Testis (tissue), 3 donors: ENCODE measurements around the gene EFCAB11. TPM values are rescaled to one million over a fixed set of nuclear protein-coding genes. Genes with fewer than 3 reads are reported as not detected.

Experiments used
- DNase-seq: peaks from one replicate; pipeline ENCODE4 v3.0.0-alpha.2; 2019
- H3K27ac ChIP-seq, 2 donors: fragments of 200-600 bp; sonication (generic); one replicate each; pipeline ENCODE4 v1.5.1; 2019
- H3K27me3 ChIP-seq: fragments of 200-600 bp; sonication (generic); one replicate; pipeline ENCODE4 v1.5.1; 2019
- H3K36me3 ChIP-seq: fragments of 200-600 bp; sonication (generic); one replicate; pipeline ENCODE4 v1.5.1; 2017; ENCODE audit warnings: low read depth; ENCODE audit errors: missing control alignments
- H3K4me1 ChIP-seq: fragments of 200-600 bp; sonication (generic); one replicate; pipeline ENCODE4 v1.5.1; 2019
- H3K4me3 ChIP-seq, 2 donors: fragments of 200-600 bp; sonication (generic); one replicate each; pipeline ENCODE4 v1.5.1; 2017 to 2019
- H3K9me3 ChIP-seq: fragments of 200-600 bp; sonication (generic); one replicate; pipeline ENCODE4 v1.5.1; 2017
- CTCF ChIP-seq, 3 experiments: fragments of 450-650 bp in 2 of 3; fragments of 200-600 bp in 1 of 3; sonication (generic) in 1 of 3; IDR thresholded peaks; one replicate each; pipeline ENCODE4 v1.5.1; 2016 to 2019; ENCODE audit warnings: antibody characterized with exemption in 3 of 3, mild to moderate bottlenecking in 2 of 3, moderate library complexity in 1 of 3
- POLR2A ChIP-seq: fragments of 450-650 bp; IDR thresholded peaks from one replicate; pipeline ENCODE4 v1.6.1; 2017; ENCODE audit warnings: antibody characterized with exemption, mild to moderate bottlenecking, moderate library complexity
- WGBS, 2 donors: methylation state at CpG; one replicate each; pipeline ENCODE4 v1.1.5; 2018; 5-methylcytosine and 5-hydroxymethylcytosine counted together
- intact Hi-C: fragments of 100-400 bp; cut with DNase I; formaldehyde crosslinking; loops from one replicate; pipeline ENCODE4 v1.15.1; 2023; ENCODE audit warnings: low total_unique reads
- polyA plus RNA-seq: library from polyadenylated mRNA; stranded (reverse); fragments of 350-450 nt; fragmentation: Illumina TruSeq; extraction: RNeasy Lipid Tissue Mini Kit (QIAGEN cat#74804); gene quantifications from one replicate; pipeline ENCODE4 v1.2.3, GENCODE V29; 2014; ENCODE audit warnings: low read depth, low replicate concordance; ENCODE audit not compliant: insufficient read depth
- total RNA-seq, 2 donors: library from RNA; depleted of rRNA; stranded (reverse); fragments of >200 nt; gene quantifications; one replicate each; pipeline ENCODE4 v1.2.3, GENCODE V29; 2016

EFCAB11 gene
- total and polyA plus RNA-seq, 3 donors from 2014 or later: 30.5 to 78.3 (median 50.6) TPM

- no peak for DNase-seq
- no peaks in the 10 kb centered on the region for H3K9me3 ChIP-seq
Observed at GRCh38 chr14:89805501-89805900, 149.0 kb downstream of the EFCAB11 start.

GRCh38 chr14:89803542-89803941 lies 151.0 kb downstream of the EFCAB11 start:
- WGBS, 2 donors: 93 to 96% methylated on average over 5 of the region's 5 CpGs
- intact Hi-C loops: no loop called here
- TF ChIP-seq POLR2A: no peak
- TF ChIP-seq CTCF (IDR thresholded peaks at IDR 0.05): no peak

More at GRCh38 chr14:89805501-89805900, 149.0 kb downstream of the EFCAB11 start:
- Histone ChIP-seq H3K27ac (no peak overlapping the region), H3K4me3 (no peak overlapping the region), H3K27me3 (no peaks in the 10 kb centered on the region), H3K4me1 (no peaks in the 10 kb centered on the region), H3K36me3 (no peaks in the 10 kb centered on the region)
- 91 to 94% methylated on average over 1 of the region's 1 CpG for WGBS, 2 donors
- intact Hi-C loops: no loop called here
- TF ChIP-seq POLR2A (no peak), CTCF (IDR thresholded peaks at IDR 0.05) (no peak)

GRCh38 chr14:89801136-89801535 lies 153.4 kb downstream of the EFCAB11 start:
- WGBS, 2 donors: 86 to 88% methylated on average over 3 of the region's 3 CpGs
- Histone ChIP-seq H3K9me3 (no peaks in the 10 kb centered on the region), H3K4me1 (no peaks in the 10 kb centered on the region), H3K27ac (no peak overlapping the region), H3K27me3 (no peaks in the 10 kb centered on the region), H3K36me3 (no peaks in the 10 kb centered on the region), H3K4me3 (no peak overlapping the region)
- TF ChIP-seq CTCF (IDR thresholded peaks at IDR 0.05): no peak
- TF ChIP-seq POLR2A: no peak
- intact Hi-C loops: no loop called here
- DNase-seq: no peak

More at GRCh38 chr14:89803542-89803941, 151.0 kb downstream of the EFCAB11 start:
- no peaks in the 10 kb centered on the region for H3K9me3 ChIP-seq
- no peak for DNase-seq
- H3K27me3 ChIP-seq: no peaks in the 10 kb centered on the region
- H3K36me3 ChIP-seq: no peaks in the 10 kb centered on the region
- H3K4me1 ChIP-seq: no peaks in the 10 kb centered on the region
- H3K4me3 ChIP-seq: no peak overlapping the region
- no peak overlapping the region for H3K27ac ChIP-seq

- intact Hi-C loops: no loop called here
- Histone ChIP-seq H3K27me3 (no peaks in the 10 kb centered on the region), H3K36me3 (no peaks in the 10 kb centered on the region), H3K27ac (no peak overlapping the region), H3K4me1 (no peaks in the 10 kb centered on the region), H3K9me3 (no peaks in the 10 kb centered on the region), H3K4me3 (no peak overlapping the region)
- no peak for DNase-seq
- 80 to 82% methylated on average over 4 of the region's 4 CpGs for WGBS, 2 donors
- TF ChIP-seq CTCF (IDR thresholded peaks at IDR 0.05) (no peak), POLR2A (no peak)
Observed at GRCh38 chr14:89798212-89798773, 156.2 kb downstream of the EFCAB11 start.

- DNase-seq: no peak
- WGBS, 2 donors: 69 to 76% methylated on average over 5 of the region's 5 CpGs
- no peaks in the 10 kb centered on the region for H3K27me3 ChIP-seq
- TF ChIP-seq CTCF (IDR thresholded peaks at IDR 0.05) (no peak), POLR2A (no peak)
- no peaks in the 10 kb centered on the region for H3K9me3 ChIP-seq
- no peak overlapping the region for H3K27ac ChIP-seq
- H3K36me3 ChIP-seq: no peaks in the 10 kb centered on the region
- intact Hi-C loops: no loop called here
- H3K4me1 ChIP-seq: no peaks in the 10 kb centered on the region
- H3K4me3 ChIP-seq: no peak overlapping the region
Observed at GRCh38 chr14:89797148-89797547, 157.4 kb downstream of the EFCAB11 start.
